Stimulated activated CD8-positive, alpha-beta memory T cell treated with anti-CD3 and anti-CD28 coated beads, Interleukin-4, amount 100 ng/mL, for 48 hours (primary cell): ENCODE results near the gene NUDT7.

ENCODE experiments used
- DNase-seq: peaks from one replicate; pipeline ENCODE4 v3.0.0-alpha.2; 2020

NUDT7 gene

GRCh38 chr16:77722309-77723107 lies at the start of gene NUDT7:
Gene NUDT7, plus strand, starts transcription at chr16:77722514. Its CDS starts 69 bp downstream, at chr16:77722583.
- DNase-seq: peak; percentile 99

GRCh38 chr16:77674888-77675287 lies 47.4 kb upstream of the NUDT7 start:
- no peak for DNase-seq

GRCh38 chr16:77675464-77676324 lies 46.6 kb upstream of the NUDT7 start:
- DNase-seq: peak; percentile 68

GRCh38 chr16:77677129-77677528 lies 45.2 kb upstream of the NUDT7 start:
- no peak for DNase-seq

- DNase-seq: no peak
Measured at GRCh38 chr16:77679391-77679790, 42.9 kb upstream of the NUDT7 start.

- DNase-seq: no peak
Measured at GRCh38 chr16:77679901-77680300, 42.4 kb upstream of the NUDT7 start.

- DNase-seq: no peak
Measured at GRCh38 chr16:77680496-77680895, 41.8 kb upstream of the NUDT7 start.

GRCh38 chr16:77682586-77682985 lies 39.7 kb upstream of the NUDT7 start:
- DNase-seq: no peak

GRCh38 chr16:77683397-77684180 lies 38.7 kb upstream of the NUDT7 start:
- DNase-seq: no peak

GRCh38 chr16:77684181-77684526 lies 38.2 kb upstream of the NUDT7 start:
- no peak for DNase-seq

- DNase-seq: no peak
Measured at GRCh38 chr16:77686385-77686784, 35.9 kb upstream of the NUDT7 start.

- no peak for DNase-seq
Measured at GRCh38 chr16:77689971-77690370, 32.3 kb upstream of the NUDT7 start.

GRCh38 chr16:77690416-77690815 lies 31.9 kb upstream of the NUDT7 start:
- no peak for DNase-seq

- no peak for DNase-seq
Measured at GRCh38 chr16:77692612-77693011, 29.7 kb upstream of the NUDT7 start.

- DNase-seq: no peak
Measured at GRCh38 chr16:77696149-77696548, 26.2 kb upstream of the NUDT7 start.

GRCh38 chr16:77700846-77701245 lies 21.5 kb upstream of the NUDT7 start:
- DNase-seq: no peak

- DNase-seq: no peak
Measured at GRCh38 chr16:77705351-77705750, 17.0 kb upstream of the NUDT7 start.

- DNase-seq: no peak
Measured at GRCh38 chr16:77711179-77711578, 11.1 kb upstream of the NUDT7 start.

- DNase-seq: no peak
Measured at GRCh38 chr16:77711775-77712174, 10.5 kb upstream of the NUDT7 start.

GRCh38 chr16:77715145-77715544 lies 7.2 kb upstream of the NUDT7 start:
- no peak for DNase-seq

- DNase-seq: no peak
Measured at GRCh38 chr16:77721752-77722308, 484 bp upstream of the NUDT7 start.

GRCh38 chr16:77723108-77723514 lies 797 bp downstream of the NUDT7 start:
- DNase-seq: no peak

- no peak for DNase-seq
Measured at GRCh38 chr16:77724174-77724573, 1.9 kb downstream of the NUDT7 start.
